ENCODE measurements around the gene FHAD1. TPM values are rescaled to one million over a fixed set of nuclear protein-coding genes. Genes with fewer than 3 reads are reported as not detected.

Gene FHAD1
- total and polyA plus RNA-seq, 9 of the 15 experiments (the other 6 are each of a cell fraction or from before 2014, with no cell fraction given) = 0.32 to 2.1 (median 1.5) TPM; not detected in 1

DNA sequence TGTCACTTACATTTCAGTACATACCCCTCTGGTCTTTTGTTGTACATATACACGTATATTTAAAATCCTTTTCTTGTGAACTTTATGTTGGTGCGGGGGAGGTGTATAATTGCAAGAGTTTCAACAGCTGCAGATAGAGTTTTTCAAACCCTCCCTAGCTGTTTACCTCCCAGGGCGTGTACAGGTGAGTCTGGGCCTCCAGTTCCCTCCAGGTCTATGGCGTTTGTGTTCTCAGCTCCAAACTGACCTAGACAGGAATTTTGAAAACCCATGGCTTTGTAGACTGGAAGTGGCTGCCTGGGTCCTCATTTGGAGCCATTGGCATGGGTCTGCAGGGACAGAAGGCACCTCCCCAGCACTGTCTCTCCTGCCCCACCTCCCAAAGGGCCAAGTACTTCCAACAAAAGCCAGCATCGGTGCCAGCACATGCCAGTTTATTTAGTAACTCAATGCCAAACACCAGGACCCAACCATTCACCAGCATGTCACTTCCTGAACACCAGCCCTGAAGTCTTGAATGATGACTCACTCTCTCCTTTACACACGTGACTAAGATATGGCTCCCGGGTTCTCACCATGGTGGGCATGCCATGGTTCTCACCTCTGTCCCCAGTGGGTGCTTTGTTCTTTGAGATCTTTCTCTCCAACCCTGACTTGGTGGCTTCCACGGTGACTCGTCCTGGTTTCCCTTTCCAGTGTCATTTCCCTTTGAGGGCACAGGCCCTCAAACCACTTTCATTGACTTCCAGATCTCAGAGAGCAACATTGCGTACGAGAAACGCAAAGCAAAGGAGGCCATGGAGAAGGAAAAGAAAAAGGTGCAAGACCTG lies 105.3 kb downstream of the FHAD1 start (continued):
- TF ChIP-seq GTF2F1 (IDR thresholded peaks at IDR 0.05; ENCODE audit: low read depth, low read length) = no peak
- peak; percentile 60; the same call in 1 of the 2 replicates for TF ChIP-seq ARID1B (IDR thresholded peaks at IDR 0.05)
- TF ChIP-seq FOXJ2 (tag; IDR thresholded peaks at IDR 0.05) = peak; percentile 63; the same call in 1 of the 2 replicates
- TF ChIP-seq RAD51 (IDR thresholded peaks at IDR 0.05; ENCODE audit: borderline replicate concordance, low read depth) = peak; percentile 82
- no peak for TF ChIP-seq SLC30A9 (CRISPR knock-in tag; IDR thresholded peaks at IDR 0.05)
- TF ChIP-seq, protein P1, sequence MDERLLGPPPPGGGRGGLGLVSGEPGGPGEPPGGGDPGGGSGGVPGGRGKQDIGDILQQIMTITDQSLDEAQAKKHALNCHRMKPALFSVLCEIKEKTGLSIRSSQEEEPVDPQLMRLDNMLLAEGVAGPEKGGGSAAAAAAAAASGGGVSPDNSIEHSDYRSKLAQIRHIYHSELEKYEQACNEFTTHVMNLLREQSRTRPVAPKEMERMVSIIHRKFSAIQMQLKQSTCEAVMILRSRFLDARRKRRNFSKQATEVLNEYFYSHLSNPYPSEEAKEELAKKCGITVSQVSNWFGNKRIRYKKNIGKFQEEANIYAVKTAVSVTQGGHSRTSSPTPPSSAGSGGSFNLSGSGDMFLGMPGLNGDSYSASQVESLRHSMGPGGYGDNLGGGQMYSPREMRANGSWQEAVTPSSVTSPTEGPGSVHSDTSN (CRISPR knock-in tag; IDR thresholded peaks at IDR 0.05; ENCODE audit: low read depth) = no peak
- TF ChIP-seq, protein P1 (tag; conservative IDR thresholded peaks at IDR 0.05; ENCODE audit: low read depth) = no peak
- no peak for TF ChIP-seq ZBTB26 (CRISPR knock-in tag; IDR thresholded peaks at IDR 0.05)
- 0 out of 2 replicates have a peak, but pooled peaks have one; percentile 25 for TF ChIP-seq SP1 (CRISPR knock-in tag; IDR thresholded peaks at IDR 0.05)
- TF ChIP-seq, protein P2, sequence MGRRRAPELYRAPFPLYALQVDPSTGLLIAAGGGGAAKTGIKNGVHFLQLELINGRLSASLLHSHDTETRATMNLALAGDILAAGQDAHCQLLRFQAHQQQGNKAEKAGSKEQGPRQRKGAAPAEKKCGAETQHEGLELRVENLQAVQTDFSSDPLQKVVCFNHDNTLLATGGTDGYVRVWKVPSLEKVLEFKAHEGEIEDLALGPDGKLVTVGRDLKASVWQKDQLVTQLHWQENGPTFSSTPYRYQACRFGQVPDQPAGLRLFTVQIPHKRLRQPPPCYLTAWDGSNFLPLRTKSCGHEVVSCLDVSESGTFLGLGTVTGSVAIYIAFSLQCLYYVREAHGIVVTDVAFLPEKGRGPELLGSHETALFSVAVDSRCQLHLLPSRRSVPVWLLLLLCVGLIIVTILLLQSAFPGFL (CRISPR knock-in tag; IDR thresholded peaks at IDR 0.05) = no peak
- TF ChIP-seq GABPA (tag; conservative IDR thresholded peaks at IDR 0.05; ENCODE audit: low read depth) = no peak; the same call in 1 of the 2 replicates
- TF ChIP-seq TEAD1 (CRISPR knock-in tag; IDR thresholded peaks at IDR 0.05) = peak; percentile 48 to 55; a peak in 2 of 4 replicates
- no peak for TF ChIP-seq EZH2 (IDR thresholded peaks at IDR 0.05; ENCODE audit: borderline replicate concordance, low read depth, low read length)
- peak; percentile 77 for TF ChIP-seq EHMT2 (IDR thresholded peaks at IDR 0.05)
- peak; percentile 96 for TF ChIP-seq ZNF175 (CRISPR knock-in tag; IDR thresholded peaks at IDR 0.05; ENCODE audit: low read depth)
- peak; percentile 47; the same call in 1 of the 2 replicates for TF ChIP-seq TEAD4 (IDR thresholded peaks at IDR 0.05; ENCODE audit: low read length)
- TF ChIP-seq TEAD4 (CRISPR knock-in tag; IDR thresholded peaks at IDR 0.05; ENCODE audit: borderline replicate concordance) = no peak
- TF ChIP-seq, protein P3, sequence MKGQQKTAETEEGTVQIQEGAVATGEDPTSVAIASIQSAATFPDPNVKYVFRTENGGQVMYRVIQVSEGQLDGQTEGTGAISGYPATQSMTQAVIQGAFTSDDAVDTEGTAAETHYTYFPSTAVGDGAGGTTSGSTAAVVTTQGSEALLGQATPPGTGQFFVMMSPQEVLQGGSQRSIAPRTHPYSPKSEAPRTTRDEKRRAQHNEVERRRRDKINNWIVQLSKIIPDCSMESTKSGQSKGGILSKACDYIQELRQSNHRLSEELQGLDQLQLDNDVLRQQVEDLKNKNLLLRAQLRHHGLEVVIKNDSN (CRISPR knock-in tag; IDR thresholded peaks at IDR 0.05) = peak; percentile 91
- TF ChIP-seq MAFG (tag; conservative IDR thresholded peaks at IDR 0.05) = 0 out of 2 replicates have a peak, but pooled peaks have one; percentile 31
- TF ChIP-seq EP300 (IDR thresholded peaks at IDR 0.05; ENCODE audit: low read length) = 0 out of 2 replicates have a peak, but pooled peaks have one; percentile 18
- 0 out of 2 replicates have a peak, but pooled peaks have one; percentile 52 for TF ChIP-seq CBX1 (IDR thresholded peaks at IDR 0.05; ENCODE audit: low read depth)
- peak; percentile 23; the same call in 1 of the 2 replicates for TF ChIP-seq MYC (IDR thresholded peaks at IDR 0.05; ENCODE audit: low read depth, low read length)
- no peak for TF ChIP-seq MYC (CRISPR knock-in tag; IDR thresholded peaks at IDR 0.05; ENCODE audit: borderline replicate concordance, low read depth)

Data from K562 (cell line).